ENCODE measurements around the gene TCEAL8.

DNA sequence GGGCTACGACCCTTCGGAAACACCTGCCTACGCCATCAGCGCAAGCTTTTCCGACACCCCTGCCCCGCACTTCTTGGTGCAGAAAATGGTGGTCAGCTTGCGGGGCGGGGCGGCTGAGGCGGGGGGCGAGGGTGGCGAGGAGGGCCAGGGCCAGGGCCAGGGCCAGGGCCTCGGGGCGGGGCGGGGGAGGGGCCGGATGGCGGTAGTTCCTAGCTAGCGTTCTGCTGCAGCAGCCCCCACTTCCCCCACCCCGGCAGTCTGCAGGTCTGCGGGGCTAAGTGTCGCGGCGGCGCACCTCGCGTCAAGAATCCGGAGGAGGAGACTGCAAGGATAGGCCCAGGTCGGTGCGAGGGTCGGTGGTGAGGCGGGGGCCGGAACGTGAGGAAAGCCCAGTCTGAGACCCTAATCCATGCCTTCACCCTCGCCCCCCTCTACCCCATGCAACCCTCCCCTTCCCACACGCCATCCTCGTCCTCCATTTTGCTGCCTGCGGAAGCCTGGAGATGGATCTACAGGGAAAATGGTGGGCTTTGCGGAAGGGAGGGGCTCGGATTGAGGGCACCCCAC lies 39.4 kb downstream of the TCEAL8 start:
- no peak for TF ChIP-seq ZNF138 (CRISPR knock-in tag; conservative IDR thresholded peaks at IDR 0.05)
- no peak for TF ChIP-seq ZNF423 (CRISPR knock-in tag; IDR thresholded peaks at IDR 0.05)
- TF ChIP-seq, protein P1, sequence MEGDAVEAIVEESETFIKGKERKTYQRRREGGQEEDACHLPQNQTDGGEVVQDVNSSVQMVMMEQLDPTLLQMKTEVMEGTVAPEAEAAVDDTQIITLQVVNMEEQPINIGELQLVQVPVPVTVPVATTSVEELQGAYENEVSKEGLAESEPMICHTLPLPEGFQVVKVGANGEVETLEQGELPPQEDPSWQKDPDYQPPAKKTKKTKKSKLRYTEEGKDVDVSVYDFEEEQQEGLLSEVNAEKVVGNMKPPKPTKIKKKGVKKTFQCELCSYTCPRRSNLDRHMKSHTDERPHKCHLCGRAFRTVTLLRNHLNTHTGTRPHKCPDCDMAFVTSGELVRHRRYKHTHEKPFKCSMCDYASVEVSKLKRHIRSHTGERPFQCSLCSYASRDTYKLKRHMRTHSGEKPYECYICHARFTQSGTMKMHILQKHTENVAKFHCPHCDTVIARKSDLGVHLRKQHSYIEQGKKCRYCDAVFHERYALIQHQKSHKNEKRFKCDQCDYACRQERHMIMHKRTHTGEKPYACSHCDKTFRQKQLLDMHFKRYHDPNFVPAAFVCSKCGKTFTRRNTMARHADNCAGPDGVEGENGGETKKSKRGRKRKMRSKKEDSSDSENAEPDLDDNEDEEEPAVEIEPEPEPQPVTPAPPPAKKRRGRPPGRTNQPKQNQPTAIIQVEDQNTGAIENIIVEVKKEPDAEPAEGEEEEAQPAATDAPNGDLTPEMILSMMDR (IDR thresholded peaks at IDR 0.05): no peak
- no peak for TF ChIP-seq ELF4 (CRISPR knock-in tag; IDR thresholded peaks at IDR 0.05; ENCODE audit: low read depth)
- TF ChIP-seq, protein P2, sequence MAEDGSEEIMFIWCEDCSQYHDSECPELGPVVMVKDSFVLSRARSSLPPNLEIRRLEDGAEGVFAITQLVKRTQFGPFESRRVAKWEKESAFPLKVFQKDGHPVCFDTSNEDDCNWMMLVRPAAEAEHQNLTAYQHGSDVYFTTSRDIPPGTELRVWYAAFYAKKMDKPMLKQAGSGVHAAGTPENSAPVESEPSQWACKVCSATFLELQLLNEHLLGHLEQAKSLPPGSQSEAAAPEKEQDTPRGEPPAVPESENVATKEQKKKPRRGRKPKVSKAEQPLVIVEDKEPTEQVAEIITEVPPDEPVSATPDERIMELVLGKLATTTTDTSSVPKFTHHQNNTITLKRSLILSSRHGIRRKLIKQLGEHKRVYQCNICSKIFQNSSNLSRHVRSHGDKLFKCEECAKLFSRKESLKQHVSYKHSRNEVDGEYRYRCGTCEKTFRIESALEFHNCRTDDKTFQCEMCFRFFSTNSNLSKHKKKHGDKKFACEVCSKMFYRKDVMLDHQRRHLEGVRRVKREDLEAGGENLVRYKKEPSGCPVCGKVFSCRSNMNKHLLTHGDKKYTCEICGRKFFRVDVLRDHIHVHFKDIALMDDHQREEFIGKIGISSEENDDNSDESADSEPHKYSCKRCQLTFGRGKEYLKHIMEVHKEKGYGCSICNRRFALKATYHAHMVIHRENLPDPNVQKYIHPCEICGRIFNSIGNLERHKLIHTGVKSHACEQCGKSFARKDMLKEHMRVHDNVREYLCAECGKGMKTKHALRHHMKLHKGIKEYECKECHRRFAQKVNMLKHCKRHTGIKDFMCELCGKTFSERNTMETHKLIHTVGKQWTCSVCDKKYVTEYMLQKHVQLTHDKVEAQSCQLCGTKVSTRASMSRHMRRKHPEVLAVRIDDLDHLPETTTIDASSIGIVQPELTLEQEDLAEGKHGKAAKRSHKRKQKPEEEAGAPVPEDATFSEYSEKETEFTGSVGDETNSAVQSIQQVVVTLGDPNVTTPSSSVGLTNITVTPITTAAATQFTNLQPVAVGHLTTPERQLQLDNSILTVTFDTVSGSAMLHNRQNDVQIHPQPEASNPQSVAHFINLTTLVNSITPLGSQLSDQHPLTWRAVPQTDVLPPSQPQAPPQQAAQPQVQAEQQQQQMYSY (CRISPR knock-in tag; IDR thresholded peaks at IDR 0.05): no peak
- no peak for TF ChIP-seq NFYB (CRISPR knock-in tag; conservative IDR thresholded peaks at IDR 0.05; ENCODE audit: low read depth)
